Measurements from ENCODE around the gene C16orf96. TPM values are rescaled to one million over a fixed set of nuclear protein-coding genes. Genes with fewer than 3 reads are reported as not detected.

C16orf96 gene
- total RNA-seq, 1 donor from 2014 or later, result not detected

DNA sequence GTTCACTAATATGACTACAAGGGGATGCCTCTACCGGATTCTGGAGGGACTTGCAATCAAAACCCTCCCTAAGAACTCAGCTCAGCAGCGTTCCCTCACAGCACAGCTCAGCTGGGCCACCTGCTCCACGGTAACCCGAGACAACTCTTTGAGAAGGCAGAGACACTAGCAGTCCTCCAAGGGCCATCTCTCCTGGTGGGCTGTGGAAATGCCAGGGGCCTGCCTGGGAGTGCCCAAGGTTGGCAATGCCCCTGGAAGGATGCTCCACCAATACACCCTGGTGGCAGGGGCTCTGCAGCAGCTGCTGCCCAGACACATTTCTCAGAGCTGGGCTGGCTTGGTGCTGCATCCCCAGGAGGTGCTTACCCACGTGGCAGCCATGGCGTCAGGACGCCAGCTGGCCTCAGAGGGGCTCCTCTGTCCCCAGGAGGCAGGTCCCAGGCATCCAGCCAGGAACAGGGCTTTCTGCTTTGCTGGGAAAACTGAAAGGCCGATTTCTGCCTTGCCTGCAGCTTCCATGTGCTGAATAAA is 34.0 kb upstream of the C16orf96 start:
- FAIRE-seq (no peak), DNase-seq (ENCODE audit: low read depth) (no peak)
- Histone ChIP-seq H3K27me3 (ENCODE audit: control insufficient read depth, insufficient read depth, low read length) (no peaks in the 10 kb centered on the region), H3K4me3 (ENCODE audit: low read depth, low read length) (no peak overlapping the region), H3K36me3 (ENCODE audit: control insufficient read depth, insufficient read depth, low read length) (peaks cover 6% of the 10 kb centered on the region)
- TF ChIP-seq CTCF (IDR thresholded peaks at IDR 0.05; ENCODE audit: insufficient read depth, low read length, severe bottlenecking), result no peak

DNA sequence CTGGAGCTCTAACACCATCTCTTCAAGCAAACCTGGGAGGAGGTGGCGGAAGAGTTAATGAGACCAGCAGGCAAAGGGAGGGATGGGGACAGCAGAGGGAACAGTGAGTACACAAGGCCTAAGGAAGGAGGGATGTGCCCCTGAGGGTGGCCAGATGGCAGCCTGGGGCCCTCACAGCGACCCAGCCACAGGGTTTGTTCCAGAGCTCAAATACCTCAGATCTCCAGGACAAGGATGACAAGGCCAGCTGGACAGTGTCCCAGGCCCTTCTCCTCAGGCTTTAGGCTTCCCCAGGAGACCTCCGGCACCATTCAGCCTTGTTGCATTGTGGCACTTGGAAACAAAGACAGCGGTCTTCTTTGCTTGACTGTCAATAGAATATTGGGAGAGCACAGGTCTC is 32.5 kb upstream of the C16orf96 start:
- no peak for TF ChIP-seq CTCF (IDR thresholded peaks at IDR 0.05; ENCODE audit: insufficient read depth, low read length, severe bottlenecking)
- Histone ChIP-seq H3K36me3 (ENCODE audit: control insufficient read depth, insufficient read depth, low read length) (peaks cover 6% of the 10 kb centered on the region), H3K4me3 (ENCODE audit: low read depth, low read length) (no peak overlapping the region), H3K27me3 (ENCODE audit: control insufficient read depth, insufficient read depth, low read length) (no peaks in the 10 kb centered on the region)
- DNase-seq (ENCODE audit: low read depth) (no peak), FAIRE-seq (no peak)

DNA sequence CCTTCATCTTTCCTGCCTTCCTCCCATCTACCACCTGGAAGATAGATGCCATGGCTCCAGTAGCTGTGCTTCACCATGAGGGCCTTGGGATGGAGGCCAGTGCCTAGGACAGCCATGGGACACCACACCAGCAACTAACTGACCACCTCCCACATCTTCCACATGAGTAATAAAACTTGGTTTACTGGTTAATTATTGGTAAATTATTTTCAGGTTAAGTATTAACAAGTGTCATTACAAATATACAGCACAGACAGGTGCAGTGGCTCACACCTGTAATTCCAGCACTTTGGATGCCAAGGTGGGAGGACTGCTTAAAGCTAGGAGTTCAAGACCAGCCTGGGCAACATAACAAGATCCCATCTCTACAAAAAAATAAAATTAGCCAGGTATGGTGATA is 31.6 kb upstream of the C16orf96 start:
- Histone ChIP-seq H3K4me3 (ENCODE audit: low read depth, low read length) (no peak overlapping the region), H3K27me3 (ENCODE audit: control insufficient read depth, insufficient read depth, low read length) (no peaks in the 10 kb centered on the region), H3K36me3 (ENCODE audit: control insufficient read depth, insufficient read depth, low read length) (peaks cover 6% of the 10 kb centered on the region)
- FAIRE-seq (no peak), DNase-seq (ENCODE audit: low read depth) (no peak)
- no peak for TF ChIP-seq CTCF (IDR thresholded peaks at IDR 0.05; ENCODE audit: insufficient read depth, low read length, severe bottlenecking)

GRCh38 chr16:4525069-4525468 is 31.1 kb upstream of the C16orf96 start:
- no peak for DNase-seq (ENCODE audit: low read depth)
- peaks cover 6% of the 10 kb centered on the region for H3K36me3 ChIP-seq (ENCODE audit: control insufficient read depth, insufficient read depth, low read length)
- TF ChIP-seq CTCF (IDR thresholded peaks at IDR 0.05; ENCODE audit: insufficient read depth, low read length, severe bottlenecking), result no peak
- H3K4me3 ChIP-seq (ENCODE audit: low read depth, low read length), result no peak overlapping the region
- H3K27me3 ChIP-seq (ENCODE audit: control insufficient read depth, insufficient read depth, low read length), result no peaks in the 10 kb centered on the region
- FAIRE-seq, result no peak

GRCh38 chr16:4525634-4526277 is 30.4 kb upstream of the C16orf96 start:
- H3K36me3 ChIP-seq (ENCODE audit: control insufficient read depth, insufficient read depth, low read length), result peaks cover 6% of the 10 kb centered on the region
- no peak for TF ChIP-seq CTCF (IDR thresholded peaks at IDR 0.05; ENCODE audit: insufficient read depth, low read length, severe bottlenecking)
- H3K4me3 ChIP-seq (ENCODE audit: low read depth, low read length), result no peak overlapping the region
- H3K27me3 ChIP-seq (ENCODE audit: control insufficient read depth, insufficient read depth, low read length), result no peaks in the 10 kb centered on the region
- no peak for FAIRE-seq
- no peak for DNase-seq (ENCODE audit: low read depth)

All from bronchial epithelial cell (primary cell).